ENCODE measurements around the gene TMPRSS2.

TMPRSS2 gene

GRCh38 chr21:41509733-41510132 is 1.8 kb upstream of the TMPRSS2 start:
- Histone ChIP-seq H3K27me3 (ENCODE audit: insufficient read depth, low read length) (peaks cover 83% of the 10 kb centered on the region), H3K27ac (ENCODE audit: low read depth, low read length) (no peak overlapping the region), H3K36me3 (ENCODE audit: insufficient read depth, low read length) (no peaks in the 10 kb centered on the region), H2AFZ (ENCODE audit: low read length, unreplicated experiment) (no peak overlapping the region), H3K79me2 (ENCODE audit: control insufficient read depth, insufficient read depth, low read length, unreplicated experiment) (no peaks in the 10 kb centered on the region), H3K4me3 (ENCODE audit: low read depth, low read length) (no peak overlapping the region), H3K4me1 (ENCODE audit: control insufficient read depth, insufficient read depth, low read length, unreplicated experiment) (no peaks in the 10 kb centered on the region)

- H3K27ac ChIP-seq (ENCODE audit: low read depth, low read length) = no peak overlapping the region
- H3K4me1 ChIP-seq (ENCODE audit: control insufficient read depth, insufficient read depth, low read length, unreplicated experiment) = no peaks in the 10 kb centered on the region
- H3K27me3 ChIP-seq (ENCODE audit: insufficient read depth, low read length) = peaks cover 86% of the 10 kb centered on the region
- H3K4me3 ChIP-seq (ENCODE audit: low read depth, low read length) = no peak overlapping the region
- H3K36me3 ChIP-seq (ENCODE audit: insufficient read depth, low read length) = no peaks in the 10 kb centered on the region
- H3K79me2 ChIP-seq (ENCODE audit: control insufficient read depth, insufficient read depth, low read length, unreplicated experiment) = no peaks in the 10 kb centered on the region
- no peak overlapping the region for H2AFZ ChIP-seq (ENCODE audit: low read length, unreplicated experiment)
Observed at GRCh38 chr21:41509145-41509496, 1.2 kb upstream of the TMPRSS2 start.

DNA sequence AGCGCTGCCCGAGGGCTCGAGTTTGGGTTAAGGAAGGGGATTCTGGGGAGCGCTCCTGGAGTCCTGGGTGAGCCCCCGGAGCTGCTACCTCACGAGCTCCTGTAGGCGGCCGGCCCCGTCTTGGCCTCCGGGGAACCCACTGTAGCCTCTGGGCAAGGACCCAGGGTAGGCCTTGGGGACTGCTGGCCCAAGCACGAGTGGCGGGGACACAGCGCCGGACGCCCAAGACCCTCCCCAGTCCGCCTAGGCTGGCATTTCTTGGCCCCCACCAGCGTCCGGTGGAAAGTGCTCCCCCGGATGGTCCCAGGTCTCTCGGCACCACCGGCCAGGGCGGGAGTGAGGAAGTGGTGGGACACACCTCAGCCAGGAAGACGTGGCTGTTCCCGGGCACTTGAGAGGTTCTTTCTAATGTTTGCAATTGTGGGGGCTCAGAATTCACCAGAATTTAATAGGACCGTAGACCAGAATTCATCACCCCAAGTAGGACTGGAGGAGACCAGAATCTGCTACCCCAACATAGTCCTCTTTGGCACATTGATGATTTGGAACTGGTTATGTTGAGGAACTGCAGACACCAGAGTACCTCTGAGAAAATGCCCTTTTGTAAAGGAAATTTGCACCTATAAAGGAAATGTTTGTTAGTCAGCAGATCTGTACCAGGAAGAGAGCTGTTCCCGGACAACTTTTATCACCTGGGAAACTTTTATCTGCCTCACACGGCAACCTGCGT is 622 bp upstream of the TMPRSS2 start:
- no peaks in the 10 kb centered on the region for H3K4me1 ChIP-seq (ENCODE audit: control insufficient read depth, insufficient read depth, low read length, unreplicated experiment)
- no peaks in the 10 kb centered on the region for H3K36me3 ChIP-seq (ENCODE audit: insufficient read depth, low read length)
- H3K27ac ChIP-seq (ENCODE audit: low read depth, low read length) = no peak overlapping the region
- peaks cover 91% of the 10 kb centered on the region for H3K27me3 ChIP-seq (ENCODE audit: insufficient read depth, low read length)
- no peak overlapping the region for H2AFZ ChIP-seq (ENCODE audit: low read length, unreplicated experiment)
- no peaks in the 10 kb centered on the region for H3K79me2 ChIP-seq (ENCODE audit: control insufficient read depth, insufficient read depth, low read length, unreplicated experiment)
- no peak overlapping the region for H3K4me3 ChIP-seq (ENCODE audit: low read depth, low read length)

DNA sequence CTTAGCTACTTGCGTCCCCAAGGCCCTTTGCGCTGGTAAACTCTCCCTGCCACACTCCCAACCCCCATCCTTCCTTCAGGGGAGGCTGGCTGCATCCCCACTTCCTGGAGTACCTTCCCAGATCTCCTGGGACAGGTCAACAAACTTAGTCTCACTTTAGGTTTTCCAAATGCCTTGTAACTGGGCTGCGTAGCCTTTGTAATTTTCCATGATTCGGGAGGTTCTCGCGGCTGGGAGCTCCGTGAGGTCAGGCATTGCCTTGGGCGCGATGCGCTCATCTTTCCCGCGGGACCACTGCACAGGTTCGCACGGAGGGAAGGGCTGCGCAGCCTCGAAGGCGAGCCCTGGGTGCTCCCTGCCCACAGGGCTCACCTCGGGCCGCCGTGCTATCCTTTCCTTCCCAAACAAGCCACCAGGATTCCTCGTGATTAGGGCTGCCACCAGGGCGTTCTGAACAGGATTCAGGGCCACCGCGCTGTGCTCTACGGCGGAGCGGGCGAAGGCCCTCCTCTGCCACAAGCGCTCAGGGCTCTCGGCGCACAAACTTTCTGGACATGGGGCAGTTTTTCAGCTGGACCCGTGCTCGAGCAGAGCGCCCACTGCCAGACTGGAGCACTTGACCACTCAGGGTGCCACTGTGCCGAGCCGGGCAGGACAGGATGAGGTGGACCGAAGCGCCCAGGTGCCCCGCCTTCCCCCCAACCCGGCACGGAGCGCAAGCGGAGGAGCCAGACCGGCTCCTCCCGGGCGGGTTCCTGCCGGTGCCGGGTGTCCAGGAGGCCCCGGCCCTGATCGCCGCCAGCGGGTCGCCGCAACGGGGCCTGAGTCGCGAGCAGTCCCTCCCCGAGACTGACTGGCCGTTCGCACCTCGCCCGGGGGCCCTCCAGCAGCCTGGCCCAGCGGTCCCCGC is 1.1 kb downstream of the TMPRSS2 start:
- H3K27ac ChIP-seq (ENCODE audit: low read depth, low read length) = no peak overlapping the region
- no peak overlapping the region for H2AFZ ChIP-seq (ENCODE audit: low read length, unreplicated experiment)
- H3K79me2 ChIP-seq (ENCODE audit: control insufficient read depth, insufficient read depth, low read length, unreplicated experiment) = no peaks in the 10 kb centered on the region
- H3K4me3 ChIP-seq (ENCODE audit: low read depth, low read length) = no peak overlapping the region
- H3K4me1 ChIP-seq (ENCODE audit: control insufficient read depth, insufficient read depth, low read length, unreplicated experiment) = no peaks in the 10 kb centered on the region
- H3K27me3 ChIP-seq (ENCODE audit: insufficient read depth, low read length) = peaks cover 95% of the 10 kb centered on the region
- H3K36me3 ChIP-seq (ENCODE audit: insufficient read depth, low read length) = no peaks in the 10 kb centered on the region

GRCh38 chr21:41506005-41506594 is 1.9 kb downstream of the TMPRSS2 start:
- Histone ChIP-seq H2AFZ (ENCODE audit: low read length, unreplicated experiment) (no peak overlapping the region), H3K27me3 (ENCODE audit: insufficient read depth, low read length) (peaks cover 95% of the 10 kb centered on the region), H3K36me3 (ENCODE audit: insufficient read depth, low read length) (no peaks in the 10 kb centered on the region), H3K4me3 (ENCODE audit: low read depth, low read length) (no peak overlapping the region), H3K4me1 (ENCODE audit: control insufficient read depth, insufficient read depth, low read length, unreplicated experiment) (no peaks in the 10 kb centered on the region), H3K27ac (ENCODE audit: low read depth, low read length) (no peak overlapping the region), H3K79me2 (ENCODE audit: control insufficient read depth, insufficient read depth, low read length, unreplicated experiment) (no peaks in the 10 kb centered on the region)

- no peak overlapping the region for H3K4me3 ChIP-seq (ENCODE audit: low read depth, low read length)
- H3K4me1 ChIP-seq (ENCODE audit: control insufficient read depth, insufficient read depth, low read length, unreplicated experiment) = no peaks in the 10 kb centered on the region
- no peak overlapping the region for H2AFZ ChIP-seq (ENCODE audit: low read length, unreplicated experiment)
- H3K27me3 ChIP-seq (ENCODE audit: insufficient read depth, low read length) = peaks cover 97% of the 10 kb centered on the region
- no peak overlapping the region for H3K27ac ChIP-seq (ENCODE audit: low read depth, low read length)
- H3K79me2 ChIP-seq (ENCODE audit: control insufficient read depth, insufficient read depth, low read length, unreplicated experiment) = no peaks in the 10 kb centered on the region
- no peaks in the 10 kb centered on the region for H3K36me3 ChIP-seq (ENCODE audit: insufficient read depth, low read length)
Observed at GRCh38 chr21:41504030-41504429, 3.9 kb downstream of the TMPRSS2 start.

GRCh38 chr21:41503331-41503730 is 4.6 kb downstream of the TMPRSS2 start:
- H3K27me3 ChIP-seq (ENCODE audit: insufficient read depth, low read length) = peaks cover 95% of the 10 kb centered on the region

DNA sequence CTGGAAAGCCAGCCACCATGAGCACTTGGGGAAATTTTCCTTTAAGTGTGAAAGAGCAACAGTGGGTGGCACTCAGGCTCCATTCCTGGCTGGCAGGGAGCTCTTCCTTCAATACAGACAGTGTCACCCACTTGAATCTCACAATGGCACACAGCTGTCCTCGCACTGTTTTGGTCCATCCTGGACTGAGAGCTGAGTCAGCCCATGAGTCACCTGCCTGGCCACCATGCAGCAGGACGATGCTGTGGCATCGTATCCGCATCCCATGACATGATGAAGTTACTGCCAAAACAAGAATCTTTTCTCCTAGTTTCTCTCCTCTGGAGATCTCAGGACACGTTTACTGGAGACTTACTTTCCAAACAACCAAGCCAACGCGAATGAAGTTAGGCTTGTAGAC is 6.0 kb downstream of the TMPRSS2 start:
- peaks cover 95% of the 10 kb centered on the region for H3K27me3 ChIP-seq (ENCODE audit: insufficient read depth, low read length)
- H3K4me1 ChIP-seq (ENCODE audit: control insufficient read depth, insufficient read depth, low read length, unreplicated experiment) = no peaks in the 10 kb centered on the region
- no peaks in the 10 kb centered on the region for H3K79me2 ChIP-seq (ENCODE audit: control insufficient read depth, insufficient read depth, low read length, unreplicated experiment)
- no peak overlapping the region for H3K27ac ChIP-seq (ENCODE audit: low read depth, low read length)
- H3K36me3 ChIP-seq (ENCODE audit: insufficient read depth, low read length) = no peaks in the 10 kb centered on the region
- no peak overlapping the region for H3K4me3 ChIP-seq (ENCODE audit: low read depth, low read length)
- no peak overlapping the region for H2AFZ ChIP-seq (ENCODE audit: low read length, unreplicated experiment)

More at GRCh38 chr21:41503331-41503730, 4.6 kb downstream of the TMPRSS2 start:
- Histone ChIP-seq H3K27ac (ENCODE audit: low read depth, low read length) (no peak overlapping the region), H2AFZ (ENCODE audit: low read length, unreplicated experiment) (no peak overlapping the region), H3K36me3 (ENCODE audit: insufficient read depth, low read length) (no peaks in the 10 kb centered on the region), H3K79me2 (ENCODE audit: control insufficient read depth, insufficient read depth, low read length, unreplicated experiment) (no peaks in the 10 kb centered on the region), H3K4me3 (ENCODE audit: low read depth, low read length) (no peak overlapping the region), H3K4me1 (ENCODE audit: control insufficient read depth, insufficient read depth, low read length, unreplicated experiment) (no peaks in the 10 kb centered on the region)

GRCh38 chr21:41500931-41501381 is 7.0 kb downstream of the TMPRSS2 start:
- H3K27me3 ChIP-seq (ENCODE audit: insufficient read depth, low read length) = peaks cover 92% of the 10 kb centered on the region
- H2AFZ ChIP-seq (ENCODE audit: low read length, unreplicated experiment) = no peak overlapping the region
- no peaks in the 10 kb centered on the region for H3K4me1 ChIP-seq (ENCODE audit: control insufficient read depth, insufficient read depth, low read length, unreplicated experiment)
- no peaks in the 10 kb centered on the region for H3K79me2 ChIP-seq (ENCODE audit: control insufficient read depth, insufficient read depth, low read length, unreplicated experiment)
- no peak overlapping the region for H3K4me3 ChIP-seq (ENCODE audit: low read depth, low read length)
- H3K27ac ChIP-seq (ENCODE audit: low read depth, low read length) = no peak overlapping the region
- no peaks in the 10 kb centered on the region for H3K36me3 ChIP-seq (ENCODE audit: insufficient read depth, low read length)

DNA sequence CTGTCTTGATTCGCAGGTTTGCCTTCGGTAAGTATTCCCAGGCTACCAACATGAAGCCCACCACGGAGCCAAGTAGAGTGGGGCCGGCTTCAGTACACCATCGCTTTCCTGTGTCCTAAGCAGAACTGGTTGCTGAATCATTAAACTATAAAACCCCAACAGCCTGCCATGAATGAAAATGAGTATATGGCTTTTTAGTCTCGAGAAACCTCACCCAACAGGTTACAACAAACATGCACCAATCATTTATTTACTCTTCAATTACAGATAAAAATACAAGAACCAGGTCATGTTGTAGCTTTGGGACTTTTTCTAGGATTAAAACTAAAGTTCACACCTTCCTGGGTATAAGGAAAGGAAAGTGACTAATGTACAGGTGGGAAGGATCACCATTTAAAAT is 7.6 kb downstream of the TMPRSS2 start:
- Histone ChIP-seq H3K27ac (ENCODE audit: low read depth, low read length) (no peak overlapping the region), H3K4me3 (ENCODE audit: low read depth, low read length) (no peak overlapping the region), H2AFZ (ENCODE audit: low read length, unreplicated experiment) (no peak overlapping the region), H3K36me3 (ENCODE audit: insufficient read depth, low read length) (no peaks in the 10 kb centered on the region), H3K4me1 (ENCODE audit: control insufficient read depth, insufficient read depth, low read length, unreplicated experiment) (no peaks in the 10 kb centered on the region), H3K79me2 (ENCODE audit: control insufficient read depth, insufficient read depth, low read length, unreplicated experiment) (no peaks in the 10 kb centered on the region), H3K27me3 (ENCODE audit: insufficient read depth, low read length) (peaks cover 87% of the 10 kb centered on the region)

Data from ACC112 (cell line).